Liver (tissue), 9 donors: Measurements from ENCODE around the gene AKAP11. TPM values are rescaled to one million over a fixed set of nuclear protein-coding genes. Genes with fewer than 3 reads are reported as not detected.

Experiments
- DNase-seq: peaks from one replicate; pipeline ENCODE4 v3.0.0-alpha.2; 2017; ENCODE audit warnings: low spot score
- H3K27ac ChIP-seq, 2 donors: one replicate each; pipeline ENCODE4 v1.7.0; 2013; ENCODE audit warnings: inconsistent platforms in 2 of 2, low read length in 2 of 2, control low read depth in 1 of 2, low read depth in 1 of 2, mild to moderate bottlenecking in 1 of 2
- H3K27me3 ChIP-seq, 4 donors: one replicate each; pipeline versions ENCODE4 v1.6.1 to v1.7.0; 2013; ENCODE audit warnings: low read length in 3 of 4, inconsistent platforms in 1 of 4, mild to moderate bottlenecking in 1 of 4, moderate library complexity in 1 of 4; ENCODE audit not compliant: control insufficient read depth in 4 of 4, insufficient read depth in 4 of 4
- H3K36me3 ChIP-seq, 4 donors: one replicate each; pipeline versions ENCODE4 v1.6.1 to v1.7.0; 2013; ENCODE audit warnings: low read length in 3 of 4, mild to moderate bottlenecking in 3 of 4, low read depth in 1 of 4, moderate library complexity in 1 of 4; ENCODE audit not compliant: control insufficient read depth in 4 of 4, insufficient read depth in 3 of 4
- H3K4me1 ChIP-seq, 4 donors: one replicate each; pipeline versions ENCODE4 v1.6.1 to v1.7.0; 2013; ENCODE audit warnings: low read length in 3 of 4, mild to moderate bottlenecking in 3 of 4, moderate library complexity in 1 of 4; ENCODE audit not compliant: control insufficient read depth in 4 of 4, insufficient read depth in 4 of 4
- H3K4me3 ChIP-seq, 3 donors: one replicate each; pipeline versions ENCODE4 v1.6.1 to v1.7.0; 2013; ENCODE audit warnings: low read length in 3 of 3, control low read depth in 1 of 3, low read depth in 1 of 3, mild to moderate bottlenecking in 1 of 3
- H3K9ac ChIP-seq, 2 donors: one replicate each; pipeline ENCODE4 v1.7.0; 2013; ENCODE audit warnings: low read length in 2 of 2, mild to moderate bottlenecking in 2 of 2, moderate library complexity in 2 of 2, control low read depth in 1 of 2, low read depth in 1 of 2
- H3K9me3 ChIP-seq, 4 donors: one replicate each; pipeline versions ENCODE4 v1.6.1 to v1.7.0; 2013; ENCODE audit warnings: low read length in 3 of 4; ENCODE audit not compliant: control insufficient read depth in 4 of 4
- EGR1 ChIP-seq, 2 donors: IDR thresholded peaks; 2 replicates each; pipeline ENCODE4 v1.6.1; 2016 to 2018; ENCODE audit warnings: antibody characterized with exemption in 2 of 2, low read depth in 2 of 2
- FOXA1 ChIP-seq: IDR thresholded peaks from 2 replicates; pipeline ENCODE4 v1.6.1; 2016; ENCODE audit warnings: antibody characterized with exemption
- FOXA2 ChIP-seq: IDR thresholded peaks from 2 replicates; pipeline ENCODE4 v1.6.1; 2016; ENCODE audit warnings: antibody characterized with exemption
- GABPA ChIP-seq, 2 donors: IDR thresholded peaks in 1 of 2; conservative IDR thresholded peaks in 1 of 2; 2 replicates each; pipeline ENCODE4 v1.6.1; 2016; ENCODE audit warnings: antibody characterized with exemption in 2 of 2, mild to moderate bottlenecking in 1 of 2, moderate library complexity in 1 of 2
- HNF4A ChIP-seq, 2 donors: conservative IDR thresholded peaks; 2 replicates each; pipeline ENCODE4 v1.6.1; 2016; ENCODE audit warnings: antibody characterized with exemption in 2 of 2, mild to moderate bottlenecking in 2 of 2
- HNF4G ChIP-seq: IDR thresholded peaks from 2 replicates; pipeline ENCODE4 v1.6.1; 2016; ENCODE audit warnings: antibody characterized with exemption
- JUND ChIP-seq, 2 donors: IDR thresholded peaks; 2 replicates each; pipeline ENCODE4 v1.6.1; 2016; ENCODE audit warnings: antibody characterized with exemption in 2 of 2
- MAX ChIP-seq: IDR thresholded peaks from 2 replicates; pipeline ENCODE4 v1.6.1; 2016; ENCODE audit warnings: antibody characterized with exemption
- NR2F2 ChIP-seq: IDR thresholded peaks from 2 replicates; pipeline ENCODE4 v1.6.1; 2016; ENCODE audit warnings: antibody characterized with exemption
- RAD21 ChIP-seq, 2 donors: IDR thresholded peaks; 2 replicates each; pipeline ENCODE4 v1.6.1; 2016; ENCODE audit warnings: antibody characterized with exemption in 2 of 2, mild to moderate bottlenecking in 2 of 2
- REST ChIP-seq: IDR thresholded peaks from 2 replicates; pipeline ENCODE4 v1.6.1; 2016; ENCODE audit warnings: antibody characterized with exemption, mild to moderate bottlenecking
- RXRA ChIP-seq, 2 donors: IDR thresholded peaks; 2 replicates each; pipeline ENCODE4 v1.6.1; 2017 to 2018; ENCODE audit warnings: antibody characterized with exemption in 2 of 2, mild to moderate bottlenecking in 1 of 2
- SP1 ChIP-seq: IDR thresholded peaks from 2 replicates; pipeline ENCODE4 v1.6.1; 2018; ENCODE audit warnings: antibody characterized with exemption, mild to moderate bottlenecking
- TAF1 ChIP-seq: conservative IDR thresholded peaks from 2 replicates; pipeline ENCODE4 v1.6.1; 2016; ENCODE audit warnings: antibody characterized with exemption, mild to moderate bottlenecking
- YY1 ChIP-seq: IDR thresholded peaks from 2 replicates; pipeline ENCODE4 v1.6.1; 2016; ENCODE audit warnings: antibody characterized with exemption, mild to moderate bottlenecking
- WGBS: extraction: QIAGEN DNeasy Blood & Tissue Kit; methylation state at CpG from one replicate; pipeline ENCODE4 v1.1.7; 2013; 5-methylcytosine and 5-hydroxymethylcytosine counted together
- polyA plus RNA-seq, 2 donors: library from polyadenylated mRNA; stranded (reverse) in 1 of 2; unstranded in 1 of 2; fragments of 200-250 nt in 1 of 2; fragments of >200 nt in 1 of 2; fragmentation: Nextera tagmentation in 1 of 2; extraction: Ambion mirVana in 1 of 2; gene quantifications; one replicate each; pipeline versions ENCODE4 v1.2.1 to v1.2.3, GENCODE V29; 2013 to 2015
- total RNA-seq, 2 donors: library from RNA; depleted of rRNA; stranded (reverse); fragments of >200 nt; gene quantifications; one replicate each; pipeline ENCODE4 v1.2.3, GENCODE V29; 2014
- TF ChIP-seq, protein P1 (sequence below): IDR thresholded peaks from 2 replicates; pipeline ENCODE4 v1.6.1; 2016; ENCODE audit warnings: antibody characterized with exemption
- TF ChIP-seq, protein P2 (sequence below): fragments of 150-350 bp; IDR thresholded peaks from 2 replicates; pipeline ENCODE4 v1.5.1; 2017; ENCODE audit warnings: improper control_type of control experiment, low read depth, low read length; ENCODE audit not compliant: missing input control
- TF ChIP-seq, protein P3 (sequence below): IDR thresholded peaks from 2 replicates; pipeline ENCODE4 v1.6.1; 2016; ENCODE audit warnings: antibody characterized with exemption
- donor health status: healthy.
- donor health status: healthy.
- donor health status: healthy.
- donor health status: healthy.
- donor health status: healthy.

Gene AKAP11
- total and polyA plus RNA-seq, 4 donors: 2.5 to 12.0 (median 7.3) TPM

DNA sequence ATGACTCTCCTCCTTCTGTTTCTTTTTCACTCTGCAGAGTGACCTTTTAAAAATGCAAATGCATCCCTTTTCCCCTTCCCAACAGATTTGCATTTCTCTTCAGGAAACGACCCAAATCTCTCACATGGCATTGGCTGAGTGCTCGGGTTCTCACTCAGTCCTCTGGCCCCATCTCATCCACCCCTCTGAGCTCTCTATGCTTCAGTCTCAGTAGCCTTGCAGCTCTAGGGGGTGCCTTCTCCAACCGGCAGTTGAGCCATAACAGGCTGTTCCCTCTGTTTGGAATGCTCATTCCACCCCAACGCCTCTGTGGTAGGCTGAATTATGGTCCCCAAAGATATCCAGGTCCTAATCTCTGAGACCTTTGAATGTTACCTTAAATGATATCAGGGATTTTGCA is 78.2 kb downstream of the AKAP11 start:
- no peaks in the 10 kb centered on the region for H3K36me3 ChIP-seq
- H3K4me1 ChIP-seq: no peaks in the 10 kb centered on the region
- DNase-seq: no peak
- no peak overlapping the region for H3K4me3 ChIP-seq
- WGBS: 76% methylated on average over 4 of the region's 4 CpGs
- TF ChIP-seq HNF4A (conservative IDR thresholded peaks at IDR 0.05) (no peak), TAF1 (no peak), YY1 (no peak), SP1 (no peak), NR2F2 (no peak), GABPA (IDR thresholded peaks at IDR 0.05 in 1 of 2, conservative IDR thresholded peaks at IDR 0.05 in 1 of 2) (no peak), RXRA (IDR thresholded peaks at IDR 0.05) (no peak), FOXA1 (no peak), FOXA2 (no peak), HNF4G (no peak), RAD21 (IDR thresholded peaks at IDR 0.05) (no peak), EGR1 (IDR thresholded peaks at IDR 0.05; ENCODE audit: low read depth in 2 of 2) (no peak), MAX (no peak), REST (no peak), JUND (IDR thresholded peaks at IDR 0.05) (no peak)
- TF ChIP-seq, protein P1, sequence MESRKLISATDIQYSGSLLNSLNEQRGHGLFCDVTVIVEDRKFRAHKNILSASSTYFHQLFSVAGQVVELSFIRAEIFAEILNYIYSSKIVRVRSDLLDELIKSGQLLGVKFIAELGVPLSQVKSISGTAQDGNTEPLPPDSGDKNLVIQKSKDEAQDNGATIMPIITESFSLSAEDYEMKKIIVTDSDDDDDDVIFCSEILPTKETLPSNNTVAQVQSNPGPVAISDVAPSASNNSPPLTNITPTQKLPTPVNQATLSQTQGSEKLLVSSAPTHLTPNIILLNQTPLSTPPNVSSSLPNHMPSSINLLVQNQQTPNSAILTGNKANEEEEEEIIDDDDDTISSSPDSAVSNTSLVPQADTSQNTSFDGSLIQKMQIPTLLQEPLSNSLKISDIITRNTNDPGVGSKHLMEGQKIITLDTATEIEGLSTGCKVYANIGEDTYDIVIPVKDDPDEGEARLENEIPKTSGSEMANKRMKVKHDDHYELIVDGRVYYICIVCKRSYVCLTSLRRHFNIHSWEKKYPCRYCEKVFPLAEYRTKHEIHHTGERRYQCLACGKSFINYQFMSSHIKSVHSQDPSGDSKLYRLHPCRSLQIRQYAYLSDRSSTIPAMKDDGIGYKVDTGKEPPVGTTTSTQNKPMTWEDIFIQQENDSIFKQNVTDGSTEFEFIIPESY: no peak
- TF ChIP-seq, protein P2, sequence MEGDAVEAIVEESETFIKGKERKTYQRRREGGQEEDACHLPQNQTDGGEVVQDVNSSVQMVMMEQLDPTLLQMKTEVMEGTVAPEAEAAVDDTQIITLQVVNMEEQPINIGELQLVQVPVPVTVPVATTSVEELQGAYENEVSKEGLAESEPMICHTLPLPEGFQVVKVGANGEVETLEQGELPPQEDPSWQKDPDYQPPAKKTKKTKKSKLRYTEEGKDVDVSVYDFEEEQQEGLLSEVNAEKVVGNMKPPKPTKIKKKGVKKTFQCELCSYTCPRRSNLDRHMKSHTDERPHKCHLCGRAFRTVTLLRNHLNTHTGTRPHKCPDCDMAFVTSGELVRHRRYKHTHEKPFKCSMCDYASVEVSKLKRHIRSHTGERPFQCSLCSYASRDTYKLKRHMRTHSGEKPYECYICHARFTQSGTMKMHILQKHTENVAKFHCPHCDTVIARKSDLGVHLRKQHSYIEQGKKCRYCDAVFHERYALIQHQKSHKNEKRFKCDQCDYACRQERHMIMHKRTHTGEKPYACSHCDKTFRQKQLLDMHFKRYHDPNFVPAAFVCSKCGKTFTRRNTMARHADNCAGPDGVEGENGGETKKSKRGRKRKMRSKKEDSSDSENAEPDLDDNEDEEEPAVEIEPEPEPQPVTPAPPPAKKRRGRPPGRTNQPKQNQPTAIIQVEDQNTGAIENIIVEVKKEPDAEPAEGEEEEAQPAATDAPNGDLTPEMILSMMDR: no peak
- TF ChIP-seq, protein P3, sequence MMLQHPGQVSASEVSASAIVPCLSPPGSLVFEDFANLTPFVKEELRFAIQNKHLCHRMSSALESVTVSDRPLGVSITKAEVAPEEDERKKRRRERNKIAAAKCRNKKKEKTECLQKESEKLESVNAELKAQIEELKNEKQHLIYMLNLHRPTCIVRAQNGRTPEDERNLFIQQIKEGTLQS: no peak
- H3K9me3 ChIP-seq: no peaks in the 10 kb centered on the region
- H3K27me3 ChIP-seq: no peaks in the 10 kb centered on the region
- no peak overlapping the region for H3K27ac ChIP-seq
- no peak overlapping the region for H3K9ac ChIP-seq
